Measurements from ENCODE around the gene CFAP52. TPM values are rescaled to one million over a fixed set of nuclear protein-coding genes. Genes with fewer than 3 reads are reported as not detected.

Gene CFAP52
- total and polyA plus RNA-seq, 2 experiments from 2014 or later = not detected

GRCh38 chr17:9648521-9649110 is 72.2 kb downstream of the CFAP52 start:
- H3K79me2 ChIP-seq (replicated peaks; ENCODE audit: insufficient read depth) = peaks cover 62% of the 10 kb centered on the region
- H3K36me3 ChIP-seq (ENCODE audit: insufficient read depth) = no peaks in the 10 kb centered on the region
- TF ChIP-seq POLR2AphosphoS5 (IDR thresholded peaks at IDR 0.05; ENCODE audit: low read depth) (no peak), CTCF (conservative IDR thresholded peaks at IDR 0.05; ENCODE audit: low read depth in 2 of 2) (no peak), EZH2 (IDR thresholded peaks at IDR 0.05; ENCODE audit: low read depth, unreplicated experiment) (no peak), JUNB (IDR thresholded peaks at IDR 0.05; ENCODE audit: unreplicated experiment) (no peak), REST (IDR thresholded peaks at IDR 0.05; ENCODE audit: unreplicated experiment) (no peak), ETS1 (IDR thresholded peaks at IDR 0.05) (no peak), STAT1 (IDR thresholded peaks at IDR 0.05; ENCODE audit: unreplicated experiment) (no peak), ZNF331 (CRISPR knock-in tag; IDR thresholded peaks at IDR 0.05; ENCODE audit: low read depth) (no peak), ZNF114 (CRISPR knock-in tag; IDR thresholded peaks at IDR 0.05) (no peak), CREB1 (CRISPR knock-in tag; IDR thresholded peaks at IDR 0.05; ENCODE audit: low read depth) (no peak), ZNF462 (CRISPR knock-in tag; IDR thresholded peaks at IDR 0.05) (no peak), NANOG (IDR thresholded peaks at IDR 0.05; ENCODE audit: borderline replicate concordance) (no peak), EZH2phosphoT487 (IDR thresholded peaks at IDR 0.05; ENCODE audit: unreplicated experiment) (no peak)
- peaks cover 8% of the 10 kb centered on the region; the same call in 1 of the 2 replicates for H4K20me1 ChIP-seq (replicated peaks; ENCODE audit: insufficient read depth)
- H3K27me3 ChIP-seq (ENCODE audit: insufficient read depth) = peaks cover 14% of the 10 kb centered on the region
- no peaks in the 10 kb centered on the region for H3F3A ChIP-seq (replicated peaks; ENCODE audit: low read depth)
- H3K4me2 ChIP-seq = peak overlapping the region; percentile 56
- Mint-ChIP-seq H3K4me1 (peaks cover 32% of the 10 kb centered on the region), H3K36me3 (ENCODE audit: low read depth) (0 out of 3 replicates have a peak, but pooled peaks cover 4% of the 10 kb centered on the region), H3K27ac (no peak overlapping the region), H3K4me3 (peak overlapping the region; percentile 20; the same call in 1 of the 3 replicates), H3K27me3 (ENCODE audit: insufficient read depth, low read depth, poor library complexity) (peaks cover 21% of the 10 kb centered on the region), H3K9me3 (no peaks in the 10 kb centered on the region)
- H3K4me1 ChIP-seq (ENCODE audit: insufficient read depth) = peaks cover 23% of the 10 kb centered on the region
- H2AFZ ChIP-seq = no peak overlapping the region
- peak overlapping the region; percentile 8; the same call in 1 of the 2 replicates for H3K4me3 ChIP-seq
- DNase-seq (ENCODE audit: low spot score) = peak; percentile 78
- no peaks in the 10 kb centered on the region for H3K9me2 ChIP-seq (ENCODE audit: insufficient read depth)
- ATAC-seq = no peak
- peak overlapping the region; percentile 88 for H3K27ac ChIP-seq (ENCODE audit: low read depth)
